Neural progenitor cell (in vitro differentiated cells): ENCODE measurements around the gene BMP5.

Source experiments
- EZH2 ChIP-seq: fragments of 200-600 bp; sonication (generic); IDR thresholded peaks from 2 replicates; pipeline ENCODE4 v1.6.1; 2017; ENCODE audit warnings: antibody characterized with exemption, mild to moderate bottlenecking, moderate library complexity
- EZH2phosphoT487 ChIP-seq: fragments of 200-600 bp; sonication (generic); IDR thresholded peaks from 2 replicates; pipeline ENCODE4 v1.6.1; 2017; ENCODE audit warnings: antibody characterized with exemption
- TF ChIP-seq, protein P1 (sequence below): fragments of 200-600 bp; sonication (generic); IDR thresholded peaks from 2 replicates; pipeline ENCODE4 v1.5.1; 2017; ENCODE audit warnings: antibody characterized with exemption, mild to moderate bottlenecking

DNA sequence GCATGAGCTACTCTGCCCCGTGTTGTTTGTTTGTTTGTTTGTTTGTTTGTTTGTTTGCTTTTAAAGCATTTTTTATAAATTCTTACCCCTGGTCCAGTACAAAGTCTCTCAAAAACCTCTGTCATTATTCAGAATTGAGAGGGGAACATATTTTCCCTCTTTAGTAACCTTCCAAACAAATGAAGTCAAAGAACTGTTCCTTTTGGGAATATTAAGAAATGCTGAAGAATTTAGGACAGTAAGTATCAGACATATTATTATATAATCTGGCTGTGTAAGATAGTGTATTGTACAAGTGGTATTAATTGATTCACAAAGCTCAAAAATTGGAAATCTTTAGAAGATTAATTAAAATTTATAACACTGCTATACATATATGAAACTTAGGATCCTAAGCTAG lies 54.7 kb downstream of the BMP5 start:
- TF ChIP-seq, protein P1, sequence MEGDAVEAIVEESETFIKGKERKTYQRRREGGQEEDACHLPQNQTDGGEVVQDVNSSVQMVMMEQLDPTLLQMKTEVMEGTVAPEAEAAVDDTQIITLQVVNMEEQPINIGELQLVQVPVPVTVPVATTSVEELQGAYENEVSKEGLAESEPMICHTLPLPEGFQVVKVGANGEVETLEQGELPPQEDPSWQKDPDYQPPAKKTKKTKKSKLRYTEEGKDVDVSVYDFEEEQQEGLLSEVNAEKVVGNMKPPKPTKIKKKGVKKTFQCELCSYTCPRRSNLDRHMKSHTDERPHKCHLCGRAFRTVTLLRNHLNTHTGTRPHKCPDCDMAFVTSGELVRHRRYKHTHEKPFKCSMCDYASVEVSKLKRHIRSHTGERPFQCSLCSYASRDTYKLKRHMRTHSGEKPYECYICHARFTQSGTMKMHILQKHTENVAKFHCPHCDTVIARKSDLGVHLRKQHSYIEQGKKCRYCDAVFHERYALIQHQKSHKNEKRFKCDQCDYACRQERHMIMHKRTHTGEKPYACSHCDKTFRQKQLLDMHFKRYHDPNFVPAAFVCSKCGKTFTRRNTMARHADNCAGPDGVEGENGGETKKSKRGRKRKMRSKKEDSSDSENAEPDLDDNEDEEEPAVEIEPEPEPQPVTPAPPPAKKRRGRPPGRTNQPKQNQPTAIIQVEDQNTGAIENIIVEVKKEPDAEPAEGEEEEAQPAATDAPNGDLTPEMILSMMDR: no peak
- TF ChIP-seq EZH2: no peak
- TF ChIP-seq EZH2phosphoT487: no peak
